ENCODE results near the gene RTL10. TPM values are rescaled to one million over a fixed set of nuclear protein-coding genes. Genes with fewer than 3 reads are reported as not detected.

Gene RTL10
- total and polyA plus RNA-seq, 2 of the 8 experiments (the other 6 are each of a cell fraction or from before 2014, with no cell fraction given) = 11.5 to 18.8 TPM

DNA sequence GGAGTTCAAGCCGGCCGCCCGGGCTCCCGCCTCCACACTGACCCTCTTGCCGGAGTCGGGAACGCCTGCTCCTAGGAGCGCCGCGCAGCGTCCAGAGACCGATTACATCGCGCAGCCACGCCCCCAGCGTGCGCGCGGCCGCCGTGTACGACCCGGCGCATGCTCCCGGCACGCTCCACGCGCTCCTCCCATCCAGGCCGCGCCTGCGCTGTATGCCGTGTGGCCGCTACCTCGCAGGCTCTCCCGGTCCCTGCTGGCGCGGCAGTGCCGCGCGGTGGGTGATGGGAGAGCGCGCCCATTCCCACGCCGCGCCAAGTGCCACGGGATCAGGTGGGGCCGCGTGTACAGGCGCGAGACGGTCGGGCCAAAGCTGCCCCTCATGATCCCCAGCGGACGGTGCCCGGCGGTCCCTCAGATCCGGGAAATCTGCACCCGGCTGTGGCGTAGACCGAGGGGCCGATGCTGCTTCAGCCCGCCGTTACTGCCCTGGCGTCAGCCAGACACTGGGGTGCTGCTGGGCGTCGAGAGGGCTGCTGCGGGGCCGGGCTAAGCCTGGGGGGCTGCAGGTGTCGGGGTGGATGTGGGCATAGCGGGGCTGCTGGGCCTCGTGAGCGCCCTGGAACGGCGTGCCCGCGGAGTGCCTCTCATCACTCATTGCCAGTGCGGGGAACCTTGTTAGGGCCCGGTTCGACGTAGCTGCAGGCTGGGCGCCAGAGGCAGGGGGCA, at the start of gene RTL10, which contains the start of gene GNB1L (continued):
- TF ChIP-seq ATF3 (IDR thresholded peaks at IDR 0.05; ENCODE audit: insufficient read depth, low read depth, low read length) (no peak), TCF12 (IDR thresholded peaks at IDR 0.05; ENCODE audit: low read depth, low read length) (no peak), SP2 (IDR thresholded peaks at IDR 0.05; ENCODE audit: low read length) (no peak), RNF2 (IDR thresholded peaks at IDR 0.05; ENCODE audit: borderline replicate concordance, low read depth, low read length, missing control alignments, poor library complexity, severe bottlenecking) (no peak), CHD7 (IDR thresholded peaks at IDR 0.05; ENCODE audit: insufficient replicate concordance, low read length) (no peak), SUZ12 (IDR thresholded peaks at IDR 0.05; ENCODE audit: low read length) (no peak)
- TF ChIP-seq, protein P1, sequence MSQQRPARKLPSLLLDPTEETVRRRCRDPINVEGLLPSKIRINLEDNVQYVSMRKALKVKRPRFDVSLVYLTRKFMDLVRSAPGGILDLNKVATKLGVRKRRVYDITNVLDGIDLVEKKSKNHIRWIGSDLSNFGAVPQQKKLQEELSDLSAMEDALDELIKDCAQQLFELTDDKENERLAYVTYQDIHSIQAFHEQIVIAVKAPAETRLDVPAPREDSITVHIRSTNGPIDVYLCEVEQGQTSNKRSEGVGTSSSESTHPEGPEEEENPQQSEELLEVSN (IDR thresholded peaks at IDR 0.05) = peak; percentile 76
